GM23338 (cell line): ENCODE measurements around the gene TAPBPL.
"Not testable (repeated sequence)": the region's sequence is repeated elsewhere in the genome, so short reads cannot be mapped to it uniquely, and the experiment has no call there.

Experiments used
- CREB1 ChIP-seq: fragments of 250-450 bp; sonication (Bioruptor Pico); IDR thresholded peaks from 2 replicates; pipeline ENCODE4 v1.5.0; 2020; ENCODE audit warnings: low read depth, mild to moderate bottlenecking, moderate library complexity
- CTCF ChIP-seq, 2 experiments: fragments of 200-600 bp in 1 of 2; sonication (generic) in 1 of 2; conservative IDR thresholded peaks; 2 replicates each; pipeline versions ENCODE4 v1.5.1 to v1.6.1; 2016 to 2017; ENCODE audit warnings: antibody characterized with exemption in 2 of 2, low read depth in 2 of 2, mild to moderate bottlenecking in 2 of 2, moderate library complexity in 1 of 2
- EZH2 ChIP-seq: fragments of 200-600 bp; sonication (generic); IDR thresholded peaks from one replicate; pipeline ENCODE4 v1.8.0; 2017; ENCODE audit warnings: antibody characterized with exemption, mild to moderate bottlenecking, low read depth; ENCODE audit not compliant: unreplicated experiment
- EZH2phosphoT487 ChIP-seq: fragments of 200-600 bp; sonication (generic); IDR thresholded peaks from one replicate; pipeline ENCODE4 v1.8.1; 2018; ENCODE audit warnings: antibody characterized with exemption; ENCODE audit not compliant: unreplicated experiment
- JUNB ChIP-seq: IDR thresholded peaks from one replicate; pipeline ENCODE4 v1.6.1; 2016; ENCODE audit warnings: antibody characterized with exemption; ENCODE audit not compliant: unreplicated experiment
- NANOG ChIP-seq: IDR thresholded peaks from 2 replicates; pipeline ENCODE4 v1.6.1; 2016; ENCODE audit warnings: antibody characterized with exemption, borderline replicate concordance
- POLR2AphosphoS5 ChIP-seq: IDR thresholded peaks from 2 replicates; pipeline ENCODE4 v1.6.1; 2016; ENCODE audit warnings: antibody characterized with exemption, low read depth
- STAT1 ChIP-seq: IDR thresholded peaks from one replicate; pipeline ENCODE4 v1.6.1; 2016; ENCODE audit warnings: antibody characterized with exemption; ENCODE audit not compliant: unreplicated experiment
- ZNF114 ChIP-seq: fragments of 250-450 bp; sonication (Bioruptor Pico); IDR thresholded peaks from 2 replicates; pipeline ENCODE4 v1.5.0; 2020; ENCODE audit warnings: mild to moderate bottlenecking, moderate library complexity
- ZNF462 ChIP-seq: fragments of 250-450 bp; sonication (Bioruptor Pico); IDR thresholded peaks from 2 replicates; pipeline ENCODE4 v1.5.0; 2020; ENCODE audit warnings: mild to moderate bottlenecking, moderate library complexity
- TF ChIP-seq, protein P1 (sequence below): IDR thresholded peaks from one replicate; pipeline ENCODE4 v1.6.1; 2018; ENCODE audit warnings: antibody characterized with exemption; ENCODE audit not compliant: unreplicated experiment
- TF ChIP-seq, protein P2 (sequence below): IDR thresholded peaks from 2 replicates; pipeline ENCODE4 v1.6.1; 2016; ENCODE audit warnings: antibody characterized with exemption

DNA sequence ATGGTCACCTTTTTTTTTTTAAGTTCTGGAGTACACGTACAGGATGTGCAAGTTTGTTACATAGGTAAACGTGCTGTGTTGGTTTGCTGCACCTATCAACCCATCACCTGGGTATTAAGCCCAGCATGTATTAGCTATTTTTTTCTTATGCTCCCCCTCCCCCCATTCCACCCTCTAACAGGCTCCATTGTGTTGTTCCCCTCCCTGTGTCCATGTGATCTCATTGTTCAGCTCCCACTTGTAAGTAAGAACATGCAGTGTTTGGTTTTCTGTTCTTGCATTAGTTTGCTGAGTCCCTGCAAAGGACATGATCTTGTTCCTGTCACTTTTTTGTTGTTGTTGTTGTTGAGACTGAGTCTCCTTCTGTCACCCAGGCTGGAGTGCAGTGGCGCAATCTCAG, 45.4 kb downstream of the TAPBPL start:
- TF ChIP-seq CTCF (conservative IDR thresholded peaks at IDR 0.05; ENCODE audit: low read depth in 2 of 2); POLR2AphosphoS5; EZH2; CREB1; ZNF114 (CRISPR knock-in tag); EZH2phosphoT487; STAT1; JUNB; ZNF462 (CRISPR knock-in tag); NANOG: not testable (repeated sequence)
- TF ChIP-seq, protein P1, sequence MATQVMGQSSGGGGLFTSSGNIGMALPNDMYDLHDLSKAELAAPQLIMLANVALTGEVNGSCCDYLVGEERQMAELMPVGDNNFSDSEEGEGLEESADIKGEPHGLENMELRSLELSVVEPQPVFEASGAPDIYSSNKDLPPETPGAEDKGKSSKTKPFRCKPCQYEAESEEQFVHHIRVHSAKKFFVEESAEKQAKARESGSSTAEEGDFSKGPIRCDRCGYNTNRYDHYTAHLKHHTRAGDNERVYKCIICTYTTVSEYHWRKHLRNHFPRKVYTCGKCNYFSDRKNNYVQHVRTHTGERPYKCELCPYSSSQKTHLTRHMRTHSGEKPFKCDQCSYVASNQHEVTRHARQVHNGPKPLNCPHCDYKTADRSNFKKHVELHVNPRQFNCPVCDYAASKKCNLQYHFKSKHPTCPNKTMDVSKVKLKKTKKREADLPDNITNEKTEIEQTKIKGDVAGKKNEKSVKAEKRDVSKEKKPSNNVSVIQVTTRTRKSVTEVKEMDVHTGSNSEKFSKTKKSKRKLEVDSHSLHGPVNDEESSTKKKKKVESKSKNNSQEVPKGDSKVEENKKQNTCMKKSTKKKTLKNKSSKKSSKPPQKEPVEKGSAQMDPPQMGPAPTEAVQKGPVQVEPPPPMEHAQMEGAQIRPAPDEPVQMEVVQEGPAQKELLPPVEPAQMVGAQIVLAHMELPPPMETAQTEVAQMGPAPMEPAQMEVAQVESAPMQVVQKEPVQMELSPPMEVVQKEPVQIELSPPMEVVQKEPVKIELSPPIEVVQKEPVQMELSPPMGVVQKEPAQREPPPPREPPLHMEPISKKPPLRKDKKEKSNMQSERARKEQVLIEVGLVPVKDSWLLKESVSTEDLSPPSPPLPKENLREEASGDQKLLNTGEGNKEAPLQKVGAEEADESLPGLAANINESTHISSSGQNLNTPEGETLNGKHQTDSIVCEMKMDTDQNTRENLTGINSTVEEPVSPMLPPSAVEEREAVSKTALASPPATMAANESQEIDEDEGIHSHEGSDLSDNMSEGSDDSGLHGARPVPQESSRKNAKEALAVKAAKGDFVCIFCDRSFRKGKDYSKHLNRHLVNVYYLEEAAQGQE, result not testable (repeated sequence)
- TF ChIP-seq, protein P2, sequence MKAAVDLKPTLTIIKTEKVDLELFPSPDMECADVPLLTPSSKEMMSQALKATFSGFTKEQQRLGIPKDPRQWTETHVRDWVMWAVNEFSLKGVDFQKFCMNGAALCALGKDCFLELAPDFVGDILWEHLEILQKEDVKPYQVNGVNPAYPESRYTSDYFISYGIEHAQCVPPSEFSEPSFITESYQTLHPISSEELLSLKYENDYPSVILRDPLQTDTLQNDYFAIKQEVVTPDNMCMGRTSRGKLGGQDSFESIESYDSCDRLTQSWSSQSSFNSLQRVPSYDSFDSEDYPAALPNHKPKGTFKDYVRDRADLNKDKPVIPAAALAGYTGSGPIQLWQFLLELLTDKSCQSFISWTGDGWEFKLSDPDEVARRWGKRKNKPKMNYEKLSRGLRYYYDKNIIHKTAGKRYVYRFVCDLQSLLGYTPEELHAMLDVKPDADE, result not testable (repeated sequence)
